IMR-90 (cell line): ENCODE results near the gene AGPAT3. TPM values are rescaled to one million over a fixed set of nuclear protein-coding genes. Genes with fewer than 3 reads are reported as not detected.

Source experiments
- ATAC-seq: fragments of 200-7000 bp; cut with Tn5 transposase; 2 replicates; pipeline ENCODE4 v1.9.1; 2020; ENCODE audit warnings: low read depth, mild to moderate bottlenecking, moderate library complexity
- BruUV-seq: library from RNA; stranded (reverse); fragments of 400-500 nt; replicated peaks from 2 replicates; lab custom pipeline; 2021; lab: Mats Ljungman, UMichigan
- CTCF ChIA-PET: fragments of 300-600 bp; formaldehyde crosslinking; extraction: SDS; loops from one replicate; lab custom pipeline; 2021; ENCODE audit warnings: antibody characterized with exemption; lab: Yijun Ruan, JAX
- POLR2A ChIA-PET: fragments of 300-600 bp; sonication (Branson Sonifier 250); formaldehyde crosslinking; loops from one replicate; lab custom pipeline; 2022; ENCODE audit warnings: antibody characterized with exemption; ENCODE audit not compliant: unreplicated experiment; lab: Charles Lee
- DNase-seq: peaks from one replicate; pipeline ENCODE4 v3.0.0; 2013
- H2AFZ ChIP-seq: replicated peaks from 2 replicates; pipeline ENCODE3; 2013; ENCODE audit warnings: low read length, mild to moderate bottlenecking; ENCODE audit not compliant: poor library complexity
- H2AK5ac ChIP-seq: 2 replicates; pipeline ENCODE4 v1.6.1; 2013; ENCODE audit warnings: low read depth, low read length, inconsistent platforms
- H2AK9ac ChIP-seq: replicated peaks from 2 replicates; pipeline ENCODE3; 2013; ENCODE audit warnings: mild to moderate bottlenecking, low read depth, low read length, moderate library complexity; ENCODE audit not compliant: poor library complexity
- H2BK120ac ChIP-seq: 2 replicates; pipeline ENCODE4 v1.6.1; 2013; ENCODE audit warnings: low read depth, low read length, inconsistent platforms
- H2BK15ac ChIP-seq: 3 replicates; pipeline ENCODE4 v1.6.1; 2013; ENCODE audit warnings: low read depth, low read length, inconsistent platforms
- H2BK20ac ChIP-seq: 2 replicates; pipeline ENCODE4 v1.6.1; 2013; ENCODE audit warnings: low read depth, mild to moderate bottlenecking, inconsistent platforms, low read length, moderate library complexity
- H2BK5ac ChIP-seq: 2 replicates; pipeline ENCODE4 v1.6.1; 2013; ENCODE audit warnings: mild to moderate bottlenecking, low read depth, low read length, inconsistent platforms; ENCODE audit not compliant: poor library complexity, severe bottlenecking
- H3K14ac ChIP-seq: replicated peaks from 2 replicates; pipeline ENCODE4 v1.6.1; 2013; ENCODE audit warnings: low read depth, low read length, inconsistent platforms
- H3K18ac ChIP-seq: 2 replicates; pipeline ENCODE4 v1.6.1; 2013; ENCODE audit warnings: low read depth, low read length, control low read depth
- H3K23ac ChIP-seq: 2 replicates; pipeline ENCODE4 v1.6.1; 2013; ENCODE audit warnings: low read depth, low read length, inconsistent platforms
- H3K27ac ChIP-seq: 2 replicates; pipeline ENCODE4 v1.5.1; 2013; ENCODE audit warnings: mild to moderate bottlenecking, control low read depth, low read length; ENCODE audit not compliant: insufficient read depth
- H3K27me3 ChIP-seq: 2 replicates; pipeline ENCODE4 v1.6.1; 2013; ENCODE audit warnings: low read length; ENCODE audit not compliant: control insufficient read depth, insufficient read depth
- H3K36me3 ChIP-seq: 2 replicates; pipeline ENCODE4 v1.6.1; 2013; ENCODE audit warnings: low read length, mixed read lengths; ENCODE audit not compliant: control insufficient read depth, insufficient read depth
- H3K4ac ChIP-seq: 2 replicates; pipeline ENCODE4 v1.6.1; 2013; ENCODE audit warnings: low read depth, low read length, inconsistent platforms
- H3K4me1 ChIP-seq: 2 replicates; pipeline ENCODE4 v1.6.1; 2013; ENCODE audit warnings: low read length, mixed read lengths; ENCODE audit not compliant: control insufficient read depth, insufficient read depth
- H3K4me2 ChIP-seq: 2 replicates; pipeline ENCODE4 v1.6.1; 2013; ENCODE audit warnings: low read depth, mild to moderate bottlenecking, control low read depth, low read length, moderate library complexity
- H3K4me3 ChIP-seq: 2 replicates; pipeline ENCODE4 v1.5.1; 2013; ENCODE audit warnings: low read depth, mild to moderate bottlenecking, control low read depth, low read length, moderate library complexity; ENCODE audit not compliant: insufficient read depth
- H3K56ac ChIP-seq: 2 replicates; pipeline ENCODE4 v1.6.1; 2013; ENCODE audit warnings: low read length, inconsistent platforms; ENCODE audit not compliant: insufficient read depth; ENCODE audit errors: extremely low read depth
- H3K79me1 ChIP-seq, 2 experiments: 2 replicates each; pipeline ENCODE4 v1.6.1; 2013; ENCODE audit warnings: low read length in 2 of 2, inconsistent platforms in 1 of 2, low read depth in 1 of 2
- H3K9ac ChIP-seq: 2 replicates; pipeline ENCODE4 v1.6.1; 2013; ENCODE audit warnings: low read depth, low read length, control low read depth
- H3K9me1 ChIP-seq: 2 replicates; pipeline ENCODE4 v1.6.1; 2013; ENCODE audit warnings: low read length, inconsistent platforms; ENCODE audit not compliant: insufficient read depth
- H3K9me3 ChIP-seq: 2 replicates; pipeline ENCODE4 v1.6.1; 2013; ENCODE audit warnings: low read length; ENCODE audit not compliant: control insufficient read depth, insufficient read depth
- H4K20me1 ChIP-seq: 2 replicates; pipeline ENCODE4 v1.6.1; 2013; ENCODE audit warnings: low read length, inconsistent platforms; ENCODE audit not compliant: insufficient read depth
- H4K5ac ChIP-seq: 2 replicates; pipeline ENCODE4 v1.6.1; 2013; ENCODE audit warnings: mild to moderate bottlenecking, low read depth, low read length, control low read depth
- H4K8ac ChIP-seq, 2 experiments: 2 replicates each; pipeline ENCODE4 v1.6.1; 2013; ENCODE audit warnings: low read depth in 2 of 2, low read length in 2 of 2, control low read depth in 1 of 2, inconsistent platforms in 1 of 2
- H4K91ac ChIP-seq: 2 replicates; pipeline ENCODE4 v1.6.1; 2013; ENCODE audit warnings: low read depth, low read length, inconsistent platforms; ENCODE audit not compliant: insufficient read depth
- BHLHE40 ChIP-seq: fragments of 150-350 bp; IDR thresholded peaks from 2 replicates; pipeline ENCODE4 v1.6.1; 2016; ENCODE audit warnings: mild to moderate bottlenecking, low read depth, low read length
- CHD1 ChIP-seq: IDR thresholded peaks from 2 replicates; pipeline ENCODE4 v1.6.1; 2012; ENCODE audit warnings: low read depth, low read length, improper control_type of control experiment
- CTCF ChIP-seq: conservative IDR thresholded peaks from 2 replicates; pipeline ENCODE4 v1.5.1; 2012; ENCODE audit warnings: mild to moderate bottlenecking, low read depth, low read length, improper control_type of control experiment
- MAFK ChIP-seq: IDR thresholded peaks from 2 replicates; pipeline ENCODE4 v1.6.1; 2012; ENCODE audit warnings: low read depth, low read length, improper control_type of control experiment
- MXI1 ChIP-seq: IDR thresholded peaks from 2 replicates; pipeline ENCODE4 v1.6.1; 2012; ENCODE audit warnings: low read depth, mild to moderate bottlenecking, low read length, moderate library complexity, borderline replicate concordance
- NFE2L2 ChIP-seq: fragments of 150-350 bp; IDR thresholded peaks from 2 replicates; pipeline ENCODE4 v1.6.1; 2016; ENCODE audit warnings: low read depth, mild to moderate bottlenecking, low read length
- RAD21 ChIP-seq: IDR thresholded peaks from 2 replicates; pipeline ENCODE4 v1.6.1; 2012; ENCODE audit warnings: low read length, improper control_type of control experiment
- RCOR1 ChIP-seq: IDR thresholded peaks from 2 replicates; pipeline ENCODE4 v1.6.1; 2012; ENCODE audit warnings: mild to moderate bottlenecking, low read length, improper control_type of control experiment; ENCODE audit not compliant: insufficient replicate concordance
- SMC3 ChIP-seq: fragments of 150-350 bp; IDR thresholded peaks from 2 replicates; pipeline ENCODE4 v1.6.1; 2016; ENCODE audit warnings: low read depth, mild to moderate bottlenecking, antibody characterized with exemption, low read length, moderate library complexity
- WGBS, 2 experiments: methylation state at CpG; one replicate each; pipeline versions ENCODE4 v1.1.5 to v1.1.7; 2013; ENCODE audit warnings: missing lambda C conversion rate in 2 of 2; ENCODE audit not compliant: insufficient read length in 1 of 2; ENCODE audit errors: extremely low coverage in 2 of 2; 5-methylcytosine and 5-hydroxymethylcytosine counted together
- dilution Hi-C: fragments of 300-500 bp; cut with HindIII; formaldehyde crosslinking; loops from one replicate; pipeline ENCODE4 v1.14.3; 2018; ENCODE audit warnings: low sequenced_read_pairs; ENCODE audit not compliant: unreplicated experiment
- in situ Hi-C: fragments of 300-500 bp; cut with MboI; formaldehyde crosslinking; loops from 3 replicates; pipeline ENCODE4 v1.14.3; 2019; ENCODE audit warnings: low sequenced_read_pairs, inconsistent platforms, mixed read lengths
- intact Hi-C: fragments of 100-400 bp; cut with micrococcal nuclease; formaldehyde crosslinking; loops from 2 replicates; pipeline ENCODE4 v1.10.0; 2022
- polyA plus RNA-seq, 3 experiments: library from polyadenylated mRNA; depleted of rRNA; stranded (reverse); fragments of >200 nt; gene quantifications; 2 replicates each; pipeline ENCODE4 v1.2.3, GENCODE V29; 2012; ENCODE audit warnings: low replicate concordance in 1 of 3
- total RNA-seq: library from RNA; depleted of rRNA; stranded (reverse); fragments of >200 nt; gene quantifications from 2 replicates; pipeline ENCODE4 v1.2.3, GENCODE V29; 2012

Gene AGPAT3
- total and polyA plus RNA-seq, 2 of the 4 experiments (the other 2 are of a cell fraction): 27.1 to 38.7 TPM

- H3K9ac ChIP-seq: no peak overlapping the region
- intact Hi-C loops: no loop called here
- ATAC-seq: no peak
- H2BK15ac ChIP-seq: no peak overlapping the region
- no TSS peak for BruUV-seq
- no peak overlapping the region for H3K23ac ChIP-seq
- in situ Hi-C loops: no loop called here
- no peaks in the 10 kb centered on the region for H3K4me1 ChIP-seq
- H3K27me3 ChIP-seq: no peaks in the 10 kb centered on the region
- H2BK120ac ChIP-seq: no peak overlapping the region
- no peak overlapping the region for H4K8ac ChIP-seq
- H3K79me1 ChIP-seq: peaks cover 20 to 77% of the 10 kb centered on the region in 2 experiments
- 93% methylated on average over 10 of the region's 30 CpGs; no CpG with 5 or more reads in 1 of the 2 experiments for WGBS, 2 experiments
- no peaks in the 10 kb centered on the region for H3K9me3 ChIP-seq
- no peak overlapping the region for H2BK20ac ChIP-seq
- H3K14ac ChIP-seq: no peak overlapping the region
- H3K4ac ChIP-seq: no peak overlapping the region
- dilution Hi-C loops: no loop called here
- no peak overlapping the region for H3K18ac ChIP-seq
- no peak overlapping the region for H3K56ac ChIP-seq
- H2AFZ ChIP-seq: no peak overlapping the region
- H2AK5ac ChIP-seq: no peak overlapping the region
- TF ChIP-seq SMC3 (no peak), MXI1 (no peak), CHD1 (no peak), CTCF (no peak), RAD21 (no peak), BHLHE40 (no peak), NFE2L2 (no peak), RCOR1 (no peak), MAFK (no peak)
- H4K5ac ChIP-seq: no peak overlapping the region
- H3K4me3 ChIP-seq: no peak overlapping the region
- H3K9me1 ChIP-seq: peaks cover 5% of the 10 kb centered on the region; the same call in 1 of the 2 replicates
- CTCF ChIA-PET: interaction anchor here (0.5 kb wide), 1 partner anchor 47 kb away, joined by 4 read pairs; no protein-coding TSS in a partner anchor
- POLR2A ChIA-PET: no interaction called here
- H3K27ac ChIP-seq: no peak overlapping the region
- H3K36me3 ChIP-seq: peaks cover 7% of the 10 kb centered on the region; the same call in 1 of the 2 replicates
- no peak overlapping the region for H3K4me2 ChIP-seq
- no peak overlapping the region for H2AK9ac ChIP-seq
- no peak overlapping the region for H2BK5ac ChIP-seq
- peaks cover 68% of the 10 kb centered on the region for H4K20me1 ChIP-seq
- H4K91ac ChIP-seq: no peak overlapping the region
- no peak for DNase-seq
Observed at GRCh38 chr21:43929217-43929971, 64.4 kb downstream of the AGPAT3 start.
